ENCODE measurements around the gene KIDINS220. TPM values are rescaled to one million over a fixed set of nuclear protein-coding genes. Genes with fewer than 3 reads are reported as not detected.

Gene KIDINS220
- total RNA-seq, 1 experiment from 2014 or later = 12.2 TPM

- Histone ChIP-seq H3K9me3 (no peaks in the 10 kb centered on the region), H3K4me3 (peak overlapping the region; percentile 14), H3K36me3 (peaks cover 2% of the 10 kb centered on the region; the same call in 1 of the 2 replicates), H3K27me3 (no peaks in the 10 kb centered on the region)
- no peak for DNase-seq
Measured at GRCh38 chr2:8858264-8858663, 20.9 kb upstream of the KIDINS220 start.

- Histone ChIP-seq H3K36me3 (peaks cover 2% of the 10 kb centered on the region; the same call in 1 of the 2 replicates), H3K9me3 (no peaks in the 10 kb centered on the region), H3K4me3 (peak overlapping the region; percentile 14), H3K27me3 (no peaks in the 10 kb centered on the region)
- DNase-seq = peak; percentile 58
Measured at GRCh38 chr2:8857709-8858108, 20.3 kb upstream of the KIDINS220 start.

- Histone ChIP-seq H3K4me3 (no peak overlapping the region), H3K9me3 (no peaks in the 10 kb centered on the region), H3K36me3 (peaks cover 2% of the 10 kb centered on the region; the same call in 1 of the 2 replicates), H3K27me3 (no peaks in the 10 kb centered on the region)
- no peak for DNase-seq
Measured at GRCh38 chr2:8856176-8856575, 18.8 kb upstream of the KIDINS220 start.

- Histone ChIP-seq H3K27me3 (no peaks in the 10 kb centered on the region), H3K36me3 (no peaks in the 10 kb centered on the region; the same call in 1 of the 2 replicates), H3K4me3 (no peak overlapping the region), H3K9me3 (no peaks in the 10 kb centered on the region)
- no peak for DNase-seq
Measured at GRCh38 chr2:8855010-8855409, 17.6 kb upstream of the KIDINS220 start.

GRCh38 chr2:8853426-8853825 lies 16.0 kb upstream of the KIDINS220 start:
- Histone ChIP-seq H3K9me3 (no peaks in the 10 kb centered on the region), H3K27me3 (no peaks in the 10 kb centered on the region), H3K4me3 (no peak overlapping the region), H3K36me3 (no peaks in the 10 kb centered on the region; the same call in 1 of the 2 replicates)
- DNase-seq = no peak

GRCh38 chr2:8851811-8852560 lies 14.6 kb upstream of the KIDINS220 start:
- no peak for DNase-seq
- H3K4me3 ChIP-seq = no peak overlapping the region
- no peaks in the 10 kb centered on the region; the same call in 1 of the 2 replicates for H3K36me3 ChIP-seq
- H3K27me3 ChIP-seq = no peaks in the 10 kb centered on the region
- no peaks in the 10 kb centered on the region for H3K9me3 ChIP-seq

GRCh38 chr2:8850845-8851487 lies 13.6 kb upstream of the KIDINS220 start:
- Histone ChIP-seq H3K9me3 (no peaks in the 10 kb centered on the region), H3K27me3 (no peaks in the 10 kb centered on the region), H3K4me3 (no peak overlapping the region), H3K36me3 (no peaks in the 10 kb centered on the region; the same call in 1 of the 2 replicates)
- no peak for DNase-seq

GRCh38 chr2:8849327-8849726 lies 11.9 kb upstream of the KIDINS220 start:
- Histone ChIP-seq H3K4me3 (no peak overlapping the region), H3K27me3 (no peaks in the 10 kb centered on the region), H3K36me3 (no peaks in the 10 kb centered on the region; the same call in 1 of the 2 replicates), H3K9me3 (no peaks in the 10 kb centered on the region)
- DNase-seq = peak; percentile 45

- DNase-seq = no peak
- H3K9me3 ChIP-seq = no peaks in the 10 kb centered on the region
- H3K36me3 ChIP-seq = no peaks in the 10 kb centered on the region; the same call in 1 of the 2 replicates
- no peaks in the 10 kb centered on the region for H3K27me3 ChIP-seq
- H3K4me3 ChIP-seq = no peak overlapping the region
Measured at GRCh38 chr2:8848328-8849100, 11.1 kb upstream of the KIDINS220 start.

GRCh38 chr2:8847400-8847799 lies 10.0 kb upstream of the KIDINS220 start:
- Histone ChIP-seq H3K36me3 (no peaks in the 10 kb centered on the region; the same call in 1 of the 2 replicates), H3K9me3 (no peaks in the 10 kb centered on the region), H3K4me3 (no peak overlapping the region), H3K27me3 (no peaks in the 10 kb centered on the region)
- no peak for DNase-seq

- DNase-seq = no peak
- H3K27me3 ChIP-seq = no peaks in the 10 kb centered on the region
- no peak overlapping the region for H3K4me3 ChIP-seq
- H3K9me3 ChIP-seq = no peaks in the 10 kb centered on the region
- no peaks in the 10 kb centered on the region; the same call in 1 of the 2 replicates for H3K36me3 ChIP-seq
Measured at GRCh38 chr2:8841932-8842331, 4.5 kb upstream of the KIDINS220 start.

GRCh38 chr2:8840475-8841091 lies 3.2 kb upstream of the KIDINS220 start:
- DNase-seq = no peak
- Histone ChIP-seq H3K27me3 (no peaks in the 10 kb centered on the region), H3K9me3 (no peaks in the 10 kb centered on the region), H3K4me3 (no peak overlapping the region), H3K36me3 (no peaks in the 10 kb centered on the region)

GRCh38 chr2:8839189-8839965 lies 2.0 kb upstream of the KIDINS220 start:
- H3K36me3 ChIP-seq = no peaks in the 10 kb centered on the region
- H3K27me3 ChIP-seq = no peaks in the 10 kb centered on the region
- no peaks in the 10 kb centered on the region for H3K9me3 ChIP-seq
- no peak overlapping the region for H3K4me3 ChIP-seq
- DNase-seq = no peak

- DNase-seq = no peak
- Histone ChIP-seq H3K36me3 (no peaks in the 10 kb centered on the region), H3K9me3 (no peaks in the 10 kb centered on the region), H3K4me3 (peak overlapping the region; percentile 81), H3K27me3 (no peaks in the 10 kb centered on the region)
Measured at GRCh38 chr2:8837795-8838140, 355 bp upstream of the KIDINS220 start.

- no peak overlapping the region for H3K4me3 ChIP-seq
- no peaks in the 10 kb centered on the region for H3K9me3 ChIP-seq
- no peaks in the 10 kb centered on the region for H3K36me3 ChIP-seq
- H3K27me3 ChIP-seq = no peaks in the 10 kb centered on the region
- no peak for DNase-seq
Measured at GRCh38 chr2:8835279-8835678, 2.1 kb downstream of the KIDINS220 start.

- Histone ChIP-seq H3K4me3 (no peak overlapping the region), H3K36me3 (no peaks in the 10 kb centered on the region), H3K9me3 (no peaks in the 10 kb centered on the region), H3K27me3 (no peaks in the 10 kb centered on the region)
- no peak for DNase-seq
Measured at GRCh38 chr2:8833853-8834252, 3.6 kb downstream of the KIDINS220 start.

Data from MG63 (cell line).